Heart right ventricle (tissue), 16 donors: ENCODE data around the gene TTC24. TPM values are rescaled to one million over a fixed set of nuclear protein-coding genes. Genes with fewer than 3 reads are reported as not detected.

Experiments
- ATAC-seq, 8 donors: fragments of 200-7000 bp; cut with Tn5 transposase; one replicate each; pipeline ENCODE4 v1.9.1; 2020; ENCODE audit warnings: mild to moderate bottlenecking in 8 of 8, moderate library complexity in 8 of 8, moderate number of reproducible peaks in 1 of 8
- DNase-seq, 2 donors: peaks; one replicate each; pipeline ENCODE4 v3.0.0-alpha.2; 2020
- H3K27ac ChIP-seq, 10 donors: fragments of 200-600 bp; sonication (generic) in 2 of 10; one replicate each; pipeline versions ENCODE4 v1.5.0 to v1.8.0; 2020 to 2022; ENCODE audit warnings: mild to moderate bottlenecking in 3 of 10
- H3K27me3 ChIP-seq, 7 donors: fragments of 200-600 bp; one replicate each; pipeline ENCODE4 v1.8.0; 2021 to 2022; ENCODE audit warnings: mild to moderate bottlenecking in 2 of 7
- H3K36me3 ChIP-seq, 9 donors: fragments of 200-600 bp; sonication (generic) in 1 of 9; one replicate each; pipeline versions ENCODE4 v1.5.0 to v1.8.0; 2020 to 2022; ENCODE audit warnings: mild to moderate bottlenecking in 2 of 9
- H3K4me1 ChIP-seq, 9 donors: fragments of 200-600 bp; sonication (generic) in 1 of 9; one replicate each; pipeline versions ENCODE4 v1.5.0 to v1.8.0; 2020 to 2022; ENCODE audit warnings: mild to moderate bottlenecking in 4 of 9
- H3K4me3 ChIP-seq, 10 donors: fragments of 200-600 bp; sonication (generic) in 2 of 10; one replicate each; pipeline versions ENCODE4 v1.5.0 to v1.8.0; 2020 to 2022; ENCODE audit warnings: mild to moderate bottlenecking in 7 of 10, moderate library complexity in 2 of 10
- H3K9me3 ChIP-seq, 11 donors: fragments of 200-600 bp in 10 of 11; sonication (generic) in 2 of 11; one replicate each; pipeline versions ENCODE4 v1.5.0 to v1.8.0; 2013 to 2022; ENCODE audit warnings: mild to moderate bottlenecking in 2 of 11, control low read depth in 1 of 11, moderate library complexity in 1 of 11
- WGBS, 2 donors: extraction: QIAGEN DNeasy Blood & Tissue Kit; methylation state at CpG; one replicate each; pipeline ENCODE4 v1.1.7; 2013; ENCODE audit warnings: inconsistent platforms in 1 of 2; 5-methylcytosine and 5-hydroxymethylcytosine counted together
- intact Hi-C, 10 donors: fragments of 100-400 bp; cut with DNase I; formaldehyde crosslinking; loops; one replicate each; pipeline versions ENCODE4 v1.11.1 to v1.14.2; 2022
- polyA plus RNA-seq, 2 donors: library from polyadenylated mRNA; stranded (reverse); fragments of 200-250 nt; gene quantifications; one replicate each; pipeline ENCODE4 v1.2.3, GENCODE V29; 2013
- total RNA-seq, 10 donors: library from RNA; stranded (reverse); fragmentation: NEBNext Ultra II Directional in 3 of 10; extraction: Animal tissue kit (Norgen Biotek cat#: 25700) in 3 of 10; gene quantifications; one replicate each; pipeline versions ENCODE4 v1.2.1 to v1.2.4, GENCODE V29; 2021 to 2023
- TF ChIP-seq, protein P1 (sequence below), 9 donors: fragments of 200-600 bp; sonication (generic) in 2 of 9; IDR thresholded peaks; one replicate each; pipeline versions ENCODE4 v1.5.0 to v1.8.0; 2021 to 2022; ENCODE audit warnings: antibody characterized with exemption in 9 of 9, mild to moderate bottlenecking in 5 of 9, moderate library complexity in 1 of 9
- donor health status: Arrhythmogenic right ventricular cardiomyopathy.
- donor health status: ischemic (EF 13 %, LVEDD 7.1; RV severe dilation, severe dysfunction).
- donor health status: healthy with polysubstance abuse.
- donor health status: DM: no; HTN: yes; CAD: no.
- donor health status: DM: no; HTN: no; CAD: no.
- donor health status: ischemic (EF 25% LVEDD 6.9; RV normal size, moderate dysfunction).
- donor health status: ischemic (EF 25% LVEDD 5.7; RV mildly dilated, moderate dysfunction).
- donor health status: healthy.
- donor health status: DM: yes; HTN: yes; CAD: no.
- donor health status: Ischemic cardiomyopathy.
- donor health status: ischemic (EF 35%, LVEDD 5.7; RV mildly dilated, moderate dysfunction).
- donor health status: nonischemic (EF 11% LVEDD 7.7; RV severe dilation, severe dysfunction).
- donor health status: DM: yes; HTN: yes; CAD: no.
- donor health status: PGD.
- donor health status: ischemic (EF 29% LVEDD 5.4; RV normal size, mild dysfunction).
- donor health status: nonischemic (EF 23%, LVEDD 6.1; RV moderate dilation, normal function).

The TTC24 gene
- total and polyA plus RNA-seq, 12 donors, result 0.03 to 0.21 TPM; not detected in 10

DNA sequence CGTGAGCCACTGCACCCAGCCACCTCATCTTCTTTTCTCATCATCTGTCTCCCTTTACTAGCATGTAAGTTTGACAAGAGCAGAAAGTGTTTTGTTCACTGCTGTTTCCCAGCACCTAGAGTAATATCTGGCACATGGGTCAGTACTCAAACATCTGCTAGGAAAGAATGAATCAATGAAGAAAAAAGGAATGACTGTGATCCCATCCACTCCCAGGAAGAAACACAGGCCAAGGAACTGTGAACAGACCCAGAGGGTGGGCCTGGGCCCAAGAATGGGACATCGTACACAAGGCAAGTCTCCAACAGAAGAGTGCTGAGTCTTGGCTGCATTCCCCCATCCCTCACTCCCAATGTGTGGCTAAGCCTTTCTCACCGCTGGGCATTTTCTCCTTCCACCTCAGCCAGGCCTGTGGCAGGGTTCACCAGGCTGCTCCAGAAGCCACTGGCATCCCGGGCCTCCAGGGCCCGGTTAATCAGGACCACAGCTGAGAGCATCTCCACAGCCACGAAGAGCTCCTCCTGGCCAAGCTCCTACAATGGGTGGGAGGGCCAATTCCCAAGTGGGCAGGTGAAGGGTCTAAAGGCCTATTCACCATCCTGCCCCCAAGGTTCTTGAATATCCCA is 25.6 kb upstream of the TTC24 start:
- WGBS, 2 donors, result 90 to 93% methylated on average over 6 of the region's 6 CpGs
- intact Hi-C loops, result no loop called here
- Histone ChIP-seq H3K9me3 (no peaks in the 10 kb centered on the region), H3K4me1 (peaks cover 0 to 7% (median 0%) of the 10 kb centered on the region in 9 donors), H3K27me3 (no peaks in the 10 kb centered on the region), H3K4me3 (no peak overlapping the region), H3K36me3 (peaks cover 0 to 20% (median 0%) of the 10 kb centered on the region in 9 donors), H3K27ac (no peak overlapping the region)
- TF ChIP-seq, protein P1, sequence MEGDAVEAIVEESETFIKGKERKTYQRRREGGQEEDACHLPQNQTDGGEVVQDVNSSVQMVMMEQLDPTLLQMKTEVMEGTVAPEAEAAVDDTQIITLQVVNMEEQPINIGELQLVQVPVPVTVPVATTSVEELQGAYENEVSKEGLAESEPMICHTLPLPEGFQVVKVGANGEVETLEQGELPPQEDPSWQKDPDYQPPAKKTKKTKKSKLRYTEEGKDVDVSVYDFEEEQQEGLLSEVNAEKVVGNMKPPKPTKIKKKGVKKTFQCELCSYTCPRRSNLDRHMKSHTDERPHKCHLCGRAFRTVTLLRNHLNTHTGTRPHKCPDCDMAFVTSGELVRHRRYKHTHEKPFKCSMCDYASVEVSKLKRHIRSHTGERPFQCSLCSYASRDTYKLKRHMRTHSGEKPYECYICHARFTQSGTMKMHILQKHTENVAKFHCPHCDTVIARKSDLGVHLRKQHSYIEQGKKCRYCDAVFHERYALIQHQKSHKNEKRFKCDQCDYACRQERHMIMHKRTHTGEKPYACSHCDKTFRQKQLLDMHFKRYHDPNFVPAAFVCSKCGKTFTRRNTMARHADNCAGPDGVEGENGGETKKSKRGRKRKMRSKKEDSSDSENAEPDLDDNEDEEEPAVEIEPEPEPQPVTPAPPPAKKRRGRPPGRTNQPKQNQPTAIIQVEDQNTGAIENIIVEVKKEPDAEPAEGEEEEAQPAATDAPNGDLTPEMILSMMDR (IDR thresholded peaks at IDR 0.05), result no peak
- ATAC-seq, result peak in 5 of 8 donors; percentile 24 to 59 (median 37)
- DNase-seq, result no peak

DNA sequence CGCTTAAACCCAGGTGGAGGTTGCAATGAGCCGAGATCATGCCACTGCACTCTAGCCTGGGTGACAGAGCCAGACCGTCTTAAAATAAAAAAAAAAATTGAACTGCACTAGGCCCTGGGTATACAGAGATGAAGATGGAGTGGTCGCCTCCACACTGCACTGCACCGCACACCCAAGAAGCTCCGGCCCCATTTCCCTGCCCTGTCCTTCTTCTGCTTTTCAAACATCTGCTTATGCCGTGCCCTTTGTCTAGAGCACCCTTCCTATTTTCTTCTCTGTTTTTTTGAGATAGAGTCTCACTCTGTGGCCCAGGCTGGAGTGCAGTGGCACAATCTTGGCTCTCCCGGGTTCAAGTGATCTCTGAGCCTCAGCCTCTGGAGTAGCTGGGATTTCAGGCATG is 24.6 kb upstream of the TTC24 start:
- intact Hi-C loops, result no loop called here

DNA sequence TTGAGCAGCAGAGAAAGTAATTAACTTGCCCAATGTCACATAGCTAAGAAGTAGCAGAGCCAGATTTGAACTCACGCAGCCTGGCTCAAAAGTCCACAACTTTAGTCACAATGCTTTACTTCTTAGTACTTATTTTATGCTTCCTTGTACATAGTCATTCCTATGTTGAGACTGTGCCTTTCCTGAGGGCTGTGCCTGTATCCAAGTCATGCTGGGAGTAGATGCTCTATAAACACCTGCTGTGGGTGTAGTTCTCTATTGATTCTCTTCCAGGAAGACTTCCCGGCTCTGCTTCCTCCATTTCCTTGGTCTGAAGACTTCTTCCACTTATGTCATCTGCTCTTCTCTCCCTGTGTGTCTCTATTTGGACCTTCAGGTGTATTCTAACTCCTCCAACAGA is 23.8 kb upstream of the TTC24 start:
- no peaks in the 10 kb centered on the region for H3K9me3 ChIP-seq
- DNase-seq (no peak), ATAC-seq (no peak)
- H3K27me3 ChIP-seq, result no peaks in the 10 kb centered on the region
- peaks cover 0 to 35% (median 0%) of the 10 kb centered on the region in 9 donors for H3K36me3 ChIP-seq
- H3K4me1 ChIP-seq, result peaks cover 0 to 9% (median 0%) of the 10 kb centered on the region in 9 donors
- TF ChIP-seq, protein P1 (IDR thresholded peaks at IDR 0.05), result no peak
- no peak overlapping the region for H3K4me3 ChIP-seq
- no peak overlapping the region for H3K27ac ChIP-seq
- intact Hi-C loops, result no loop called here
- 57 to 98% methylated on average over 2 of the region's 2 CpGs for whole genome bisulfite sequencing, 2 donors

More for the DNA sequence above, 24.6 kb upstream of the TTC24 start:
- H3K4me3 ChIP-seq, result no peak overlapping the region
- ATAC-seq (no peak), DNase-seq (no peak)
- H3K4me1 ChIP-seq, result peaks cover 0 to 6% (median 0%) of the 10 kb centered on the region in 9 donors
- H3K9me3 ChIP-seq, result no peaks in the 10 kb centered on the region
- H3K27ac ChIP-seq, result peak overlapping the region in 1 of 10 donors; percentile 26
- WGBS, 2 donors, result 83 to 87% methylated on average over 8 of the region's 8 CpGs
- H3K27me3 ChIP-seq, result no peaks in the 10 kb centered on the region
- TF ChIP-seq, protein P1 (IDR thresholded peaks at IDR 0.05), result no peak
- peaks cover 0 to 27% (median 0%) of the 10 kb centered on the region in 9 donors for H3K36me3 ChIP-seq

DNA sequence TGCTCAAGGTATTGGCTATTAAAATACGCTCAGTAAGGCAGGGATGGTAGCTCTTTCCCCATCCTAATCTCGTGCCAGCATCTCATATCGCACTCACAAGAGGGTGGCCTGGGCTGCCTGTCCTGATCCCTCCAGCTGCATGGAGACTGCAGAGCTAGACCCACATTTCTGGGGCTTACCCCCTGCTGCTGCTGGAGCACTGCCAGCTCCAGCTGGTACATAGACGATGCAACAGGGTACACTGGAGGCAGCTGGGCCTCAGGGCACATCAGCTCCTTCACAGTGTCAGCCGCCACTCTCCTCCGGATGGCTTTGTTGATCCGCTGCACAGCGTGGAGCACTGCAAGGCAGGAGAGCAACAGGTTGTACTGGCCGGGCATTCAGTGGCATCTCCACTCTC is 23.2 kb upstream of the TTC24 start:
- Histone ChIP-seq H3K27ac (no peak overlapping the region), H3K4me3 (no peak overlapping the region), H3K4me1 (peaks cover 0 to 9% (median 0%) of the 10 kb centered on the region in 9 donors), H3K36me3 (peaks cover 0 to 38% (median 0%) of the 10 kb centered on the region in 9 donors), H3K9me3 (no peaks in the 10 kb centered on the region), H3K27me3 (no peaks in the 10 kb centered on the region)
- no peak for ATAC-seq
- DNase-seq, result no peak
- intact Hi-C loops, result no loop called here
- WGBS, 2 donors, result 87% methylated on average over 9 of the region's 9 CpGs
- TF ChIP-seq, protein P1 (IDR thresholded peaks at IDR 0.05), result no peak
